K562 (cell line): Measurements from ENCODE around the gene GAP43. TPM values are rescaled to one million over a fixed set of nuclear protein-coding genes. Genes with fewer than 3 reads are reported as not detected.

ENCODE experiments used
- ATAC-seq: fragments of 200-7000 bp; cut with Tn5 transposase; 3 replicates; pipeline ENCODE4 v1.9.1; 2020; ENCODE audit warnings: moderate library complexity
- BruUV-seq: library from RNA; stranded (reverse); fragments of 400-500 nt; replicated peaks from 2 replicates; lab custom pipeline; 2021; lab: Mats Ljungman, UMichigan
- CTCF ChIA-PET: fragments of 300-600 bp; formaldehyde crosslinking; extraction: SDS; loops from one replicate; lab custom pipeline; 2021; ENCODE audit warnings: low intra/inter-chr PET ratio; lab: Yijun Ruan, JAX
- POLR2A ChIA-PET: fragments of 300-600, 350-650 bp; sonication (Branson Sonifier 250); formaldehyde crosslinking; extraction: SDS; loops from one replicate; lab custom pipeline; 2021; ENCODE audit warnings: antibody characterized with exemption, inconsistent platforms; lab: Yijun Ruan, JAX
- DNase-seq, 4 experiments: peaks; one replicate each; pipeline versions ENCODE4 v3.0.0 to v3.0.0-alpha.2; 2011 to 2018; ENCODE audit warnings: low spot score in 3 of 4, mixed read lengths in 3 of 4; ENCODE audit errors: extremely low read depth in 1 of 4
- FAIRE-seq: peaks from 2 replicates; lab custom pipeline; 2011; peaks lifted over from hg19 to GRCh38; lab: Jason Lieb, UNC
- H2AFZ ChIP-seq: 2 replicates; pipeline ENCODE4 v1.6.0; 2011; ENCODE audit warnings: low read depth, low read length, control low read depth, inconsistent platforms
- H3K27ac ChIP-seq: fragments of 200-600 bp; 3 replicates; pipeline ENCODE4 v1.8.0; 2011; ENCODE audit warnings: low read depth, mild to moderate bottlenecking, control low read depth, inconsistent platforms, low read length, moderate library complexity, mixed read lengths; ENCODE audit errors: extremely low read depth
- H3K27me3 ChIP-seq, 2 experiments: fragments of 300-600 bp in 1 of 2; 2 replicates in 1 of 2; 3 replicates in 1 of 2; pipeline versions ENCODE4 v1.6.0 to v1.8.0; 2011; ENCODE audit warnings: inconsistent platforms in 2 of 2, low read length in 2 of 2, mild to moderate bottlenecking in 1 of 2, mixed read lengths in 1 of 2, moderate library complexity in 1 of 2; ENCODE audit not compliant: control insufficient read depth in 2 of 2, insufficient read depth in 2 of 2
- H3K36me3 ChIP-seq: fragments of 300-600 bp; 3 replicates; pipeline ENCODE4 v1.8.0; 2011; ENCODE audit warnings: mild to moderate bottlenecking, low read length, inconsistent platforms; ENCODE audit not compliant: control insufficient read depth, insufficient read depth
- H3K4me1 ChIP-seq, 2 experiments: fragments of 200-600 bp in 1 of 2; replicated peaks in 1 of 2; 2 replicates in 1 of 2; 3 replicates in 1 of 2; pipeline versions ENCODE4 v1.5.1 to v1.8.0; 2011; ENCODE audit warnings: inconsistent platforms in 2 of 2, low read length in 2 of 2, mild to moderate bottlenecking in 1 of 2, mixed read lengths in 1 of 2, moderate library complexity in 1 of 2; ENCODE audit not compliant: control insufficient read depth in 2 of 2, insufficient read depth in 2 of 2
- H3K4me2 ChIP-seq: 2 replicates; pipeline ENCODE4 v1.6.1; 2011; ENCODE audit warnings: low read length, control low read depth, inconsistent platforms, mixed read lengths; ENCODE audit not compliant: insufficient read depth
- H3K4me3 ChIP-seq: fragments of 200-600 bp; sonication (generic), shearing (Covaris generic); 2 replicates; pipeline ENCODE4 v1.5.1; 2016; ENCODE audit warnings: control low read depth, inconsistent platforms
- H3K79me2 ChIP-seq: fragments of 200-600 bp; 3 replicates; pipeline ENCODE4 v1.8.0; 2011; ENCODE audit warnings: low read length, inconsistent platforms; ENCODE audit not compliant: control insufficient read depth, insufficient read depth
- H3K9ac ChIP-seq, 2 experiments: 2 replicates each; pipeline versions ENCODE4 v1.6.0 to v1.6.1; 2011; ENCODE audit warnings: low read depth in 2 of 2, low read length in 2 of 2, control low read depth in 1 of 2, inconsistent platforms in 1 of 2, mild to moderate bottlenecking in 1 of 2, mixed read lengths in 1 of 2; ENCODE audit not compliant: insufficient read depth in 1 of 2
- H3K9me1 ChIP-seq: one replicate; pipeline ENCODE4 v1.6.0; 2011; ENCODE audit warnings: inconsistent platforms, mild to moderate bottlenecking, low read length, moderate library complexity; ENCODE audit not compliant: control insufficient read depth, insufficient read depth
- H3K9me3 ChIP-seq: replicated peaks from 2 replicates; pipeline ENCODE4 v1.5.1; 2011; ENCODE audit warnings: low read depth, low read length, inconsistent platforms; ENCODE audit not compliant: control insufficient read depth, insufficient read depth
- H4K20me1 ChIP-seq: replicated peaks from 2 replicates; pipeline ENCODE4 v1.6.1; 2011; ENCODE audit warnings: low read length, inconsistent platforms, mixed read lengths; ENCODE audit not compliant: control insufficient read depth, insufficient read depth
- ARHGAP35 ChIP-seq: fragments of 450-650 bp; IDR thresholded peaks from 2 replicates; pipeline ENCODE4 v1.6.1; 2018; ENCODE audit not compliant: partially characterized antibody
- ATF2 ChIP-seq: sonication (generic); formaldehyde crosslinking; IDR thresholded peaks from 2 replicates; pipeline ENCODE4 v1.8.1; 2022; ENCODE audit warnings: missing genetic modification reagents
- BRD4 ChIP-seq: fragments of 200-600 bp; sonication (generic); IDR thresholded peaks from 2 replicates; pipeline ENCODE4 v1.6.1; 2017; ENCODE audit warnings: inconsistent platforms
- CAMTA2 ChIP-seq: fragments of 250-450 bp; sonication (Bioruptor Pico); conservative IDR thresholded peaks from 2 replicates; pipeline ENCODE4 v1.5.1; 2022
- CBFA2T3 ChIP-seq: fragments of 450-650 bp; IDR thresholded peaks from 2 replicates; pipeline ENCODE4 v1.6.1; 2017
- DLX4 ChIP-seq: fragments of 250-450 bp; sonication (Bioruptor Pico); IDR thresholded peaks from 2 replicates; pipeline ENCODE4 v1.6.1; 2021; ENCODE audit warnings: mild to moderate bottlenecking
- E2F6 ChIP-seq, 2 experiments: IDR thresholded peaks; 2 replicates each; pipeline ENCODE4 v1.6.1; 2011; ENCODE audit warnings: borderline replicate concordance in 1 of 2, control low read depth in 1 of 2, low read depth in 1 of 2, low read length in 1 of 2, mild to moderate bottlenecking in 1 of 2, mixed read lengths in 1 of 2, moderate library complexity in 1 of 2; ENCODE audit not compliant: insufficient read depth in 1 of 2, insufficient read length in 1 of 2, poor library complexity in 1 of 2, severe bottlenecking in 1 of 2; ENCODE audit errors: extremely low read depth in 1 of 2
- EP400 ChIP-seq: fragments of 450-650 bp; IDR thresholded peaks from 2 replicates; pipeline ENCODE4 v1.6.1; 2017; ENCODE audit warnings: antibody characterized with exemption, mild to moderate bottlenecking, moderate library complexity
- HLTF ChIP-seq: fragments of 450-650 bp; IDR thresholded peaks from 2 replicates; pipeline ENCODE4 v1.6.1; 2016
- NR2C1 ChIP-seq, 2 experiments: fragments of 450-650 bp; IDR thresholded peaks; 2 replicates each; pipeline ENCODE4 v1.6.1; 2017; ENCODE audit warnings: mild to moderate bottlenecking in 2 of 2, antibody characterized with exemption in 1 of 2, inconsistent platforms in 1 of 2, missing compliant biosample characterization in 1 of 2, missing genetic modification characterization in 1 of 2
- PHB ChIP-seq: fragments of 250-450 bp; sonication (Bioruptor Pico); IDR thresholded peaks from 2 replicates; pipeline ENCODE4 v1.5.0; 2021
- PTRF ChIP-seq: fragments of 450-650 bp; IDR thresholded peaks from 2 replicates; pipeline ENCODE4 v1.6.1; 2016; ENCODE audit warnings: mild to moderate bottlenecking, missing genetic modification characterization, missing compliant biosample characterization
- PURB ChIP-seq: sonication (generic); formaldehyde crosslinking; IDR thresholded peaks from 2 replicates; pipeline ENCODE4 v1.9.0; 2021; ENCODE audit warnings: low read depth, mild to moderate bottlenecking, missing genetic modification reagents
- RAD21 ChIP-seq, 2 experiments: fragments of 250-450 bp in 1 of 2; fragments of 450-650 bp in 1 of 2; sonication (Bioruptor Pico) in 1 of 2; formaldehyde crosslinking in 1 of 2; IDR thresholded peaks in 1 of 2; conservative IDR thresholded peaks in 1 of 2; 2 replicates each; pipeline versions ENCODE4 v1.4.0 to v1.8.0; 2020 to 2022; ENCODE audit warnings: mild to moderate bottlenecking in 2 of 2, moderate library complexity in 1 of 2
- RHOXF2B ChIP-seq: fragments of 250-450 bp; sonication (Bioruptor Pico); conservative IDR thresholded peaks from 2 replicates; pipeline ENCODE4 v1.5.1; 2021
- SNIP1 ChIP-seq: fragments of 450-650 bp; IDR thresholded peaks from 2 replicates; pipeline ENCODE4 v1.7.1; 2017; ENCODE audit warnings: low read depth, mild to moderate bottlenecking
- SOX6 ChIP-seq: fragments of 450-650 bp; IDR thresholded peaks from 2 replicates; pipeline ENCODE4 v1.6.1; 2014; ENCODE audit warnings: mild to moderate bottlenecking
- SP1 ChIP-seq: sonication (generic); formaldehyde crosslinking; IDR thresholded peaks from 2 replicates; pipeline ENCODE4 v1.8.1; 2022; ENCODE audit warnings: mild to moderate bottlenecking, missing genetic modification reagents
- ZNF165 ChIP-seq: fragments of 250-450 bp; sonication (Bioruptor Pico); IDR thresholded peaks from 2 replicates; pipeline ENCODE4 v1.4.0; 2020; ENCODE audit warnings: borderline replicate concordance
- WGBS: fragments of 100-300 bp; shearing (Covaris generic); methylation state at CpG from one replicate; pipeline ENCODE4 v1.1.6; 2016; ENCODE audit warnings: low coverage, mixed read lengths; ENCODE audit not compliant: insufficient coverage; ENCODE audit errors: missing lambda C conversion rate; 5-methylcytosine and 5-hydroxymethylcytosine counted together
- in situ Hi-C: fragments of 300-500 bp; cut with MboI; formaldehyde crosslinking; loops from 4 replicates; pipeline ENCODE4 v1.15.0; 2018; ENCODE audit warnings: inconsistent platforms, mixed read lengths
- intact Hi-C: fragments of 100-400 bp; cut with micrococcal nuclease; formaldehyde crosslinking; loops from 2 replicates; pipeline ENCODE4 v1.14.2; 2022
- polyA plus RNA-seq, 8 experiments: library from polyadenylated mRNA; depleted of rRNA in 4 of 8; stranded (reverse) in 5 of 8; unstranded in 3 of 8; fragments of >200 nt; fragmentation: Nextera tagmentation in 2 of 8; fragmentation: Illumina TruSeq in 1 of 8; extraction: Ambion mirVana in 2 of 8; extraction: Trizol in 1 of 8; gene quantifications; 2 replicates each; pipeline versions ENCODE4 v1.2.1 to v1.2.3, GENCODE V29; 2011 to 2014; ENCODE audit warnings: inconsistent platforms in 1 of 8, missing spikeins in 1 of 8
- total RNA-seq, 7 experiments: library from RNA; depleted of rRNA in 6 of 7; stranded (reverse); fragments of >200 nt in 6 of 7; fragmentation: Illumina TruSeq in 2 of 7; extraction: Trizol in 2 of 7; gene quantifications; 2 replicates each; pipeline versions ENCODE4 v1.2.1 to v1.2.3, GENCODE V29; 2011 to 2021; ENCODE audit warnings: low replicate concordance in 1 of 7

Gene GAP43
- total and polyA plus RNA-seq, 9 of the 15 experiments (the other 6 are each of a cell fraction or from before 2014, with no cell fraction given), result 0.04 to 0.11 (median 0.09) TPM; not detected in 6

GRCh38 chr3:115651599-115651998 is 28.3 kb downstream of the GAP43 start:
- 0% methylated on average over 2 of the region's 2 CpGs for WGBS
- no TSS peak for BruUV-seq
- DNase-seq, result no peak
- CTCF ChIA-PET, result no interaction called here
- no peak for FAIRE-seq
- no peak overlapping the region for H3K4me3 ChIP-seq
- no peak overlapping the region for H3K4me2 ChIP-seq
- H3K9me3 ChIP-seq, result no peaks in the 10 kb centered on the region
- H3K9ac ChIP-seq, result no peak overlapping the region
- no peaks in the 10 kb centered on the region for H3K9me1 ChIP-seq
- no peaks in the 10 kb centered on the region for H4K20me1 ChIP-seq
- TF ChIP-seq PTRF (tag) (no peak), ATF2 (no peak), DLX4 (CRISPR knock-in tag) (no peak), CBFA2T3 (no peak), PHB (CRISPR knock-in tag) (no peak), CAMTA2 (CRISPR knock-in tag) (no peak), E2F6 (IDR thresholded peaks at IDR 0.05; ENCODE audit: borderline replicate concordance in 1 of 2, extremely low read depth in 1 of 2, insufficient read depth in 1 of 2, insufficient read length in 1 of 2, low read depth in 1 of 2, low read length in 1 of 2, poor library complexity in 1 of 2, severe bottlenecking in 1 of 2) (no peak), SP1 (CRISPR knock-in tag) (no peak), SOX6 (no peak), NR2C1 (IDR thresholded peaks at IDR 0.05) (no peak), NR2C1 (tag; IDR thresholded peaks at IDR 0.05) (no peak), RAD21 (CRISPR knock-in tag; conservative IDR thresholded peaks at IDR 0.05 in 1 of 2, IDR thresholded peaks at IDR 0.05 in 1 of 2) (no peak), RHOXF2B (CRISPR knock-in tag) (no peak), PURB (CRISPR knock-in tag) (no peak), ZNF165 (CRISPR knock-in tag) (no peak), ARHGAP35 (no peak), EP400 (no peak), SNIP1 (no peak), BRD4 (no peak), HLTF (no peak)
- H3K27me3 ChIP-seq, result no peaks in the 10 kb centered on the region
- H3K79me2 ChIP-seq, result no peaks in the 10 kb centered on the region
- H3K27ac ChIP-seq, result no peak overlapping the region
- H3K36me3 ChIP-seq, result no peaks in the 10 kb centered on the region
- intact Hi-C loops, result no loop called here
- POLR2A ChIA-PET, result no interaction called here
- no peaks in the 10 kb centered on the region; a peak in 1 of 5 replicates for H3K4me1 ChIP-seq
- in situ Hi-C loops, result no loop called here
- no peak for ATAC-seq
- H2AFZ ChIP-seq, result no peak overlapping the region
